22Rv1 (cell line): ENCODE data around the gene MCM3.

ENCODE experiments used
- CTCF ChIP-seq: fragments of 450-650 bp; IDR thresholded peaks from 2 replicates; pipeline ENCODE4 v1.5.1; 2017; ENCODE audit warnings: mild to moderate bottlenecking
- ZFX ChIP-seq: fragments of 450-650 bp; IDR thresholded peaks from 2 replicates; pipeline ENCODE4 v1.6.1; 2017; ENCODE audit warnings: antibody characterized with exemption, borderline replicate concordance

- TF ChIP-seq CTCF, result no peak
- no peak for TF ChIP-seq ZFX
Measured at GRCh38 chr6:52331793-52332457, 47.4 kb upstream of the MCM3 start.
